Measurements from ENCODE around the gene KIF14. TPM values are rescaled to one million over a fixed set of nuclear protein-coding genes. Genes with fewer than 3 reads are reported as not detected.
"Not testable (repeated sequence)": the region's sequence is repeated elsewhere in the genome, so short reads cannot be mapped to it uniquely, and the experiment has no call there.

KIF14 gene
- total RNA-seq, 1 experiment from 2014 or later, result 20.7 TPM

DNA sequence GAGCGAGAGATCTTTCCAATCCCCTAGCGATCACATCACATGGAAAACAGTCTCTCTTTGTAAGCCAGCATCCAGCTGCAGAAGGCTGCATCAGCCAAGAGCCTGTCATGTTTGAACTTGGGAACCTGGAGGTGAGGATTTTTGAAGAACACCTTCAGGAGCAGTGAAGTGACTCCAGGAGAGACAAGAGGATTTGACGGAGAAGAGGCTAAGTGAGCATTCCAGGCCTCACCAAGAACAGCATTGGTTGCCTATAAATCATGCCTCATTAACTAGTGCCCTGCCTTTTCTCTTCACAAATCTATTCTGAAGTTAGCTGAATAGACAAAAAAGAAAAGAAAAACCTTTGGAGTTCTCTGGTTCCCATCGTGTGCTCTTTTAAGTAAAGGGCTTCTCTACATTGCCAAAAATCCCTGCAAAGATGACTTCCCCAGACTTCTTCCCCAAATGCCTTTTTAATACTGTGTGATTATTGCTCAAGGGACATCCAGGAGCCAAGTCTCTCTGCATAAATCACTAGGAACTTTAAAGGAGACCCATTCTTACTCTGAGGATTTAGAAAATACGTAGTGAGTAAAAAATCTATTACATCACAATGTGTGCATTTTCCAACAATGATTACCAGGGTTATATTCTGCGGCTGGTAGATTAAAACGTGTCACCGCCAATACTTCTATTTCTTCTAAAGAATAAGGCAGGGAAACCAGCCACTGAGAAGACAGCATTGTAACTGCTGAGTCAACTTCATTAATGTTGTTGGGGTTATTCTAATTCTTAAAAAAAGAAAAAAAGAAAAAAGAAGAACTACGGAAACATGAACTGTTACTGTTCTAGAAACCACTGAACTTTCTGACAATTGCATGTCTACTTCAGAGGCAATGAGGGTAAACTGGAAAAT lies 95.2 kb downstream of the KIF14 start:
- no peaks in the 10 kb centered on the region for H3K9me3 Mint-ChIP-seq (ENCODE audit: low read depth, unreplicated experiment)
- CTCF ChIA-PET, result no interaction called here
- peaks cover 18% of the 10 kb centered on the region for H3K4me1 Mint-ChIP-seq (ENCODE audit: low read depth, unreplicated experiment)
- DNase-seq, result no peak
- no TSS peak for BruUV-seq (replicated peaks)
- intact Hi-C loops (cut with micrococcal nuclease; ENCODE audit: unreplicated experiment), result no loop called here
- no peaks in the 10 kb centered on the region for H3K27me3 Mint-ChIP-seq (ENCODE audit: unreplicated experiment)
- no peak overlapping the region for H3K27ac Mint-ChIP-seq (ENCODE audit: unreplicated experiment)
- no peaks in the 10 kb centered on the region for H3K36me3 Mint-ChIP-seq (ENCODE audit: insufficient read depth, unreplicated experiment)
- H3K4me3 Mint-ChIP-seq (ENCODE audit: low read depth, unreplicated experiment), result no peak overlapping the region
- TF ChIP-seq, protein P1, sequence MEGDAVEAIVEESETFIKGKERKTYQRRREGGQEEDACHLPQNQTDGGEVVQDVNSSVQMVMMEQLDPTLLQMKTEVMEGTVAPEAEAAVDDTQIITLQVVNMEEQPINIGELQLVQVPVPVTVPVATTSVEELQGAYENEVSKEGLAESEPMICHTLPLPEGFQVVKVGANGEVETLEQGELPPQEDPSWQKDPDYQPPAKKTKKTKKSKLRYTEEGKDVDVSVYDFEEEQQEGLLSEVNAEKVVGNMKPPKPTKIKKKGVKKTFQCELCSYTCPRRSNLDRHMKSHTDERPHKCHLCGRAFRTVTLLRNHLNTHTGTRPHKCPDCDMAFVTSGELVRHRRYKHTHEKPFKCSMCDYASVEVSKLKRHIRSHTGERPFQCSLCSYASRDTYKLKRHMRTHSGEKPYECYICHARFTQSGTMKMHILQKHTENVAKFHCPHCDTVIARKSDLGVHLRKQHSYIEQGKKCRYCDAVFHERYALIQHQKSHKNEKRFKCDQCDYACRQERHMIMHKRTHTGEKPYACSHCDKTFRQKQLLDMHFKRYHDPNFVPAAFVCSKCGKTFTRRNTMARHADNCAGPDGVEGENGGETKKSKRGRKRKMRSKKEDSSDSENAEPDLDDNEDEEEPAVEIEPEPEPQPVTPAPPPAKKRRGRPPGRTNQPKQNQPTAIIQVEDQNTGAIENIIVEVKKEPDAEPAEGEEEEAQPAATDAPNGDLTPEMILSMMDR (IDR thresholded peaks at IDR 0.05; ENCODE audit: unreplicated experiment), result no peak

DNA sequence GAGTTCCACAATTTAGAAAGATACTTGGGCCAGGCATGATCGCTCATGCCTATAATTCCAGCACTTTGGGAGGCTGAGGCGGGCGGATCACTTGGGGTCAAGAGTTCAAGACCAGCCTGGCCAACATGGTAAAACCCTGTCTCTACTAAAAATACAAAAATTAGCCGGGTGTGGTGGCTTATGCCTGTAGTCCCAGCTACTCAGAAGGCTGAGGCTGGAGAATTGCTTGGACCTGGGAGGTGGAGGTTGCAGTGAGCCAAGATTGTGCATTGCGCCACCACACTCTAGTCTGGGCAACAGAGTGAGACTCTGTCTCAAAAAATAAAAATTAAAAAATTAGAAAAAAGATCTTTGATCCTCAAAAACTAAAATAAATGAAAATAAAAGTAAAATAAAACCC lies 96.0 kb downstream of the KIF14 start:
- H3K27me3 Mint-ChIP-seq (ENCODE audit: unreplicated experiment); DNase-seq; H3K36me3 Mint-ChIP-seq (ENCODE audit: insufficient read depth, unreplicated experiment); BruUV-seq (replicated peaks); H3K4me3 Mint-ChIP-seq (ENCODE audit: low read depth, unreplicated experiment); H3K27ac Mint-ChIP-seq (ENCODE audit: unreplicated experiment); intact Hi-C loops (cut with micrococcal nuclease; ENCODE audit: unreplicated experiment); H3K9me3 Mint-ChIP-seq (ENCODE audit: low read depth, unreplicated experiment): not testable (repeated sequence)
- CTCF ChIA-PET, result interaction anchor here (0.7 kb wide), 1 partner anchor 160 kb away, joined by 3 read pairs; no protein-coding TSS in a partner anchor
- peaks cover 14% of the 10 kb centered on the region for H3K4me1 Mint-ChIP-seq (ENCODE audit: low read depth, unreplicated experiment)

DNA sequence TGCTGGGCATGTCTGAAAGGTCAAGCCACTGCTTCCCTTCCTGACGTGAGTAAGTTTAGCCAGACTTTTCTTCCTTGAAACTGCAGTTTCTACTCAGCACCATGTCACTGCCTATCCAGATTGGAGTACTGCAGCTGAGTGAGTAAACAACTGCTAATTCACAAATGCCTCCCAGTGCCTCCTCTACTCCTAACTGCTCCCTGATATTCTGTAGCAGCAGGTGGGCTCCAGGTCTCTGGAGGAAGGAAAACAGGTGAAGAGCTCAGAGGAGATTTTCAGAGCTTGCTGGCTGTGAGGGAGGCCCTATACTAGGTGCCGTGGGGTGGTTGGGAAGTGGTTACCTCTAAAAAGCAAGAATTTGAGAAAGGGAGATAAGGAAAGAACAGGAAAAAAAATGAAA lies 96.5 kb downstream of the KIF14 start:
- peaks cover 16% of the 10 kb centered on the region for H3K4me1 Mint-ChIP-seq (ENCODE audit: low read depth, unreplicated experiment)
- CTCF ChIA-PET, result interaction anchor here (0.6 to 0.7 kb wide), 3 partner anchors 12 to 160 kb away, joined by 3 to 6 read pairs (median 3); no protein-coding TSS in a partner anchor
- no peaks in the 10 kb centered on the region for H3K9me3 Mint-ChIP-seq (ENCODE audit: low read depth, unreplicated experiment)
- H3K27ac Mint-ChIP-seq (ENCODE audit: unreplicated experiment), result no peak overlapping the region
- TF ChIP-seq, protein P1 (IDR thresholded peaks at IDR 0.05; ENCODE audit: unreplicated experiment), result no peak
- H3K27me3 Mint-ChIP-seq (ENCODE audit: unreplicated experiment), result no peaks in the 10 kb centered on the region
- H3K36me3 Mint-ChIP-seq (ENCODE audit: insufficient read depth, unreplicated experiment), result no peaks in the 10 kb centered on the region
- no peak for DNase-seq
- intact Hi-C loops (cut with micrococcal nuclease; ENCODE audit: unreplicated experiment), result no loop called here
- H3K4me3 Mint-ChIP-seq (ENCODE audit: low read depth, unreplicated experiment), result no peak overlapping the region
- no TSS peak for BruUV-seq (replicated peaks)

DNA sequence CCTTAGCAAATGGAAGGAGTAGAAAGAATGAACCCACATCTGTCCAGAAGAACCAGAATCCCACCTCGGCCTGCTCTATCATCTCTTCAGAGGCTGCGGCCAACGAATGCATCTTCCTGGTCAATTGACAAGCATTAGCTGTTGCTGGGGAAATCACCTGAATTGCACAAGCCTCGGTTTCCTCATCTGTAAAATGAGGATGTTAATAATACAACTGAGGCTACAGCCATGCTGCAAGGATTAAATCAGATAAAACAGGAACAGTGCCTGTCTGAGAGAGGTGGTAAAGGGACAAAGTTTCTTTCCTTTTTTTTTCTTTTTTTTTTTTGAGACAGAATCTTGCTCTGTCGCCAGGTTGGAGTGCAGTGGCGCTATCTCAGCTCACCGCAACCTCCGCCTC lies 99.8 kb downstream of the KIF14 start:
- Mint-ChIP-seq H3K27ac (ENCODE audit: unreplicated experiment) (no peak overlapping the region), H3K27me3 (ENCODE audit: unreplicated experiment) (no peaks in the 10 kb centered on the region), H3K9me3 (ENCODE audit: low read depth, unreplicated experiment) (no peaks in the 10 kb centered on the region), H3K4me3 (ENCODE audit: low read depth, unreplicated experiment) (no peak overlapping the region), H3K36me3 (ENCODE audit: insufficient read depth, unreplicated experiment) (no peaks in the 10 kb centered on the region), H3K4me1 (ENCODE audit: low read depth, unreplicated experiment) (peaks cover 18% of the 10 kb centered on the region)
- DNase-seq, result no peak
- TF ChIP-seq, protein P1 (IDR thresholded peaks at IDR 0.05; ENCODE audit: unreplicated experiment), result no peak
- CTCF ChIA-PET, result interaction anchor here (0.6 kb wide), 1 partner anchor 893 kb away, joined by 7 read pairs; no protein-coding TSS in a partner anchor
- intact Hi-C loops (cut with micrococcal nuclease; ENCODE audit: unreplicated experiment), result no loop called here
- no TSS peak for BruUV-seq (replicated peaks)

DNA sequence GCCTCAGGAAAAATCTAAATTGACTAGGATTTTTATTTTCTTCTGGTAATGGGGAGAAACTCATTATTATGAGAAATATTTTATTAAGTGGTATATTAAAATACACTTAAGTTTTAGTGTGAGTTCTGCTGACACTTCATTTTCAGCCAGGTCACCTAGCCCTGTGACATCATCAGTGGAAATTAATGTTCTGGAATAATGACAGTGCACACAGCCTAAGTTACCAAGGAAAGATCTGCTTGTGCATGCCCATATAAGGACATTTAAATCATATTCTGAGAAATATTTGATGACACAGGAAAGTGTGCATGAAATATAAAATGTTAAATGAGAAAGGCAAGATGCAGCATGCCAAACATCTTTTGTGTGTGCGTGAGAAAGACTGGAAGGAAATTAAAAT lies 102.0 kb downstream of the KIF14 start:
- H3K4me3 Mint-ChIP-seq (ENCODE audit: low read depth, unreplicated experiment), result no peak overlapping the region
- intact Hi-C loops (cut with micrococcal nuclease; ENCODE audit: unreplicated experiment), result loop anchor here (10.0 kb wide), 1 partner anchor 974 kb away; no protein-coding TSS in a partner anchor
- H3K4me1 Mint-ChIP-seq (ENCODE audit: low read depth, unreplicated experiment), result peaks cover 11% of the 10 kb centered on the region
- H3K36me3 Mint-ChIP-seq (ENCODE audit: insufficient read depth, unreplicated experiment), result no peaks in the 10 kb centered on the region
- DNase-seq, result no peak
- CTCF ChIA-PET, result interaction anchor here (0.6 kb wide), 1 partner anchor 11 kb away, joined by 3 read pairs; no protein-coding TSS in a partner anchor
- H3K9me3 Mint-ChIP-seq (ENCODE audit: low read depth, unreplicated experiment), result no peaks in the 10 kb centered on the region
- BruUV-seq (replicated peaks), result no TSS peak
- TF ChIP-seq, protein P1 (IDR thresholded peaks at IDR 0.05; ENCODE audit: unreplicated experiment), result no peak
- H3K27me3 Mint-ChIP-seq (ENCODE audit: unreplicated experiment), result no peaks in the 10 kb centered on the region
- H3K27ac Mint-ChIP-seq (ENCODE audit: unreplicated experiment), result no peak overlapping the region
